NCI-H226 (cell line): Measurements from ENCODE around the gene EID2B.

ENCODE experiments used
- DNase-seq: peaks from one replicate; pipeline ENCODE4 v3.0.0-alpha.2; 2015

Gene EID2B

GRCh38 chr19:39525205-39525604, 7.4 kb downstream of the EID2B start:
- DNase-seq: no peak

GRCh38 chr19:39524495-39524894, 8.2 kb downstream of the EID2B start:
- no peak for DNase-seq

GRCh38 chr19:39520541-39521484, 11.8 kb downstream of the EID2B start:
- no peak for DNase-seq

- no peak for DNase-seq
These were observed 13.7 kb downstream of the EID2B start for GRCh38 chr19:39518975-39519374.

GRCh38 chr19:39518458-39518857, 14.2 kb downstream of the EID2B start:
- no peak for DNase-seq

GRCh38 chr19:39517432-39517831, 15.2 kb downstream of the EID2B start:
- no peak for DNase-seq

- no peak for DNase-seq
These were observed 16.4 kb downstream of the EID2B start for GRCh38 chr19:39516270-39516669.

- DNase-seq: no peak
These were observed 17.0 kb downstream of the EID2B start for GRCh38 chr19:39515551-39516191.

GRCh38 chr19:39514840-39515550, 17.7 kb downstream of the EID2B start, which contains the start of gene SELENOV:
SELENOV (plus strand) TSS chr19:39515139; CDS start chr19:39515213, 74 bp downstream.
- DNase-seq: no peak

- no peak for DNase-seq
These were observed 19.7 kb downstream of the EID2B start for GRCh38 chr19:39512988-39513387.

- no peak for DNase-seq
These were observed 23.4 kb downstream of the EID2B start for GRCh38 chr19:39509233-39509632.

GRCh38 chr19:39508629-39509028, 24.0 kb downstream of the EID2B start:
- no peak for DNase-seq

- DNase-seq: no peak
These were observed 24.8 kb downstream of the EID2B start for GRCh38 chr19:39507715-39508364.

GRCh38 chr19:39506944-39507714, 25.5 kb downstream of the EID2B start:
- no peak for DNase-seq

- DNase-seq: no peak
These were observed 26.1 kb downstream of the EID2B start for GRCh38 chr19:39506598-39506943.

- peak; percentile 48 for DNase-seq
These were observed 29.8 kb downstream of the EID2B start for GRCh38 chr19:39502640-39503417.

GRCh38 chr19:39501340-39501739, 31.3 kb downstream of the EID2B start:
- no peak for DNase-seq

- no peak for DNase-seq
These were observed 32.1 kb downstream of the EID2B start for GRCh38 chr19:39500543-39500942.

- DNase-seq: no peak
These were observed 32.7 kb downstream of the EID2B start for GRCh38 chr19:39499932-39500331.

- DNase-seq: no peak
These were observed 33.6 kb downstream of the EID2B start, which contains the start of gene DLL3 for GRCh38 chr19:39498798-39499642. DLL3 (plus strand) TSS chr19:39498947; CDS start chr19:39498975, 28 bp downstream.
